CD14-positive monocyte (primary cell): ENCODE data around the gene MCCC2. TPM values are rescaled to one million over a fixed set of nuclear protein-coding genes. Genes with fewer than 3 reads are reported as not detected.

Experiments used
- DNase-seq, 3 donors: peaks; one replicate each; pipeline ENCODE4 v3.0.0-alpha.2; 2011 to 2022
- H2AFZ ChIP-seq: 2 replicates; pipeline ENCODE4 v1.6.0; 2012; ENCODE audit warnings: mild to moderate bottlenecking, low read depth, low read length, inconsistent platforms; ENCODE audit not compliant: insufficient read depth, poor library complexity, severe bottlenecking
- H3K27ac ChIP-seq, 2 donors: 1 replicate in 1 of 2; 2 replicates in 1 of 2; pipeline ENCODE4 v1.5.1; 2012 to 2013; ENCODE audit warnings: low read length in 2 of 2, control low read depth in 1 of 2, inconsistent platforms in 1 of 2, low read depth in 1 of 2, mild to moderate bottlenecking in 1 of 2
- H3K27me3 ChIP-seq, 2 donors: one replicate each; pipeline versions ENCODE4 v1.6.0 to v1.6.1; 2011 to 2013; ENCODE audit warnings: low read length in 2 of 2; ENCODE audit not compliant: control insufficient read depth in 2 of 2, insufficient read depth in 2 of 2
- H3K36me3 ChIP-seq, 2 donors: replicated peaks in 1 of 2; 1 replicate in 1 of 2; 2 replicates in 1 of 2; pipeline versions ENCODE4 v1.5.1 to v1.6.1; 2012 to 2013; ENCODE audit warnings: low read length in 2 of 2, control low read depth in 1 of 2, inconsistent platforms in 1 of 2, mild to moderate bottlenecking in 1 of 2; ENCODE audit not compliant: insufficient read depth in 2 of 2, control insufficient read depth in 1 of 2
- H3K4me1 ChIP-seq, 2 donors: 1 replicate in 1 of 2; 2 replicates in 1 of 2; pipeline versions ENCODE4 v1.5.1 to v1.6.1; 2012 to 2013; ENCODE audit warnings: low read length in 2 of 2, control low read depth in 1 of 2, inconsistent platforms in 1 of 2, mild to moderate bottlenecking in 1 of 2, moderate library complexity in 1 of 2; ENCODE audit not compliant: insufficient read depth in 2 of 2, control insufficient read depth in 1 of 2
- H3K4me2 ChIP-seq: replicated peaks from 2 replicates; pipeline ENCODE3; 2012; ENCODE audit warnings: low read length, moderate library complexity, mild to moderate bottlenecking; ENCODE audit not compliant: poor library complexity, severe bottlenecking; ENCODE audit errors: extremely low read depth
- H3K4me3 ChIP-seq, 3 experiments: fragments of 200-600 bp in 1 of 3; sonication (generic) in 1 of 3; replicated peaks in 1 of 3; 1 replicate in 2 of 3; 2 replicates in 1 of 3; pipeline ENCODE4 v1.5.1; 2011 to 2013; ENCODE audit warnings: low read length in 3 of 3, mild to moderate bottlenecking in 3 of 3, control low read depth in 2 of 3, low read depth in 2 of 3, inconsistent platforms in 1 of 3, moderate library complexity in 1 of 3
- H3K79me2 ChIP-seq: 2 replicates; pipeline ENCODE4 v1.6.0; 2012; ENCODE audit warnings: mild to moderate bottlenecking, control low read depth, inconsistent platforms, low read length, moderate library complexity; ENCODE audit not compliant: insufficient read depth
- H3K9ac ChIP-seq: 2 replicates; pipeline ENCODE4 v1.6.0; 2017; ENCODE audit warnings: low read length, mild to moderate bottlenecking; ENCODE audit not compliant: insufficient read depth, poor library complexity, severe bottlenecking
- H3K9me3 ChIP-seq, 2 donors: replicated peaks in 1 of 2; 1 replicate in 1 of 2; 2 replicates in 1 of 2; pipeline versions ENCODE4 v1.5.1 to v1.6.1; 2012 to 2013; ENCODE audit warnings: low read length in 2 of 2, control low read depth in 1 of 2; ENCODE audit not compliant: control insufficient read depth in 1 of 2, insufficient read depth in 1 of 2
- H4K20me1 ChIP-seq: 2 replicates; pipeline ENCODE4 v1.6.0; 2012; ENCODE audit warnings: mild to moderate bottlenecking, low read length, control low read depth, moderate library complexity; ENCODE audit not compliant: insufficient read depth
- H3K27ac Mint-ChIP-seq, 7 donors: one replicate each; pipeline ENCODE4 v1.8.0; 2020; ENCODE audit warnings: mild to moderate bottlenecking in 7 of 7, mixed read lengths in 7 of 7, moderate library complexity in 6 of 7, inconsistent platforms in 2 of 7
- H3K27me3 Mint-ChIP-seq, 3 donors: one replicate each; pipeline ENCODE4 v1.8.0; 2021 to 2022; ENCODE audit warnings: low read depth in 3 of 3, mild to moderate bottlenecking in 3 of 3, mixed read lengths in 3 of 3, moderate library complexity in 3 of 3, inconsistent platforms in 1 of 3
- H3K36me3 Mint-ChIP-seq, 2 donors: one replicate each; pipeline ENCODE4 v1.8.0; 2020; ENCODE audit warnings: mixed read lengths in 2 of 2, inconsistent platforms in 1 of 2, mild to moderate bottlenecking in 1 of 2
- H3K4me1 Mint-ChIP-seq: one replicate; pipeline ENCODE4 v1.8.0; 2020; ENCODE audit warnings: mild to moderate bottlenecking, mixed read lengths
- H3K4me3 Mint-ChIP-seq, 2 donors: one replicate each; pipeline ENCODE4 v1.8.0; 2020; ENCODE audit warnings: mild to moderate bottlenecking in 2 of 2, mixed read lengths in 2 of 2, moderate library complexity in 1 of 2
- H3K9me3 Mint-ChIP-seq, 7 donors: one replicate each; pipeline ENCODE4 v1.8.0; 2020 to 2022; ENCODE audit warnings: mixed read lengths in 7 of 7, mild to moderate bottlenecking in 6 of 7, moderate library complexity in 6 of 7, inconsistent platforms in 2 of 7
- whole genome bisulfite sequencing: methylation state at CpG from one replicate; pipeline ENCODE4 v1.1.5; 2013; ENCODE audit warnings: missing lambda C conversion rate; ENCODE audit not compliant: insufficient coverage; 5-methylcytosine and 5-hydroxymethylcytosine counted together
- intact Hi-C, 2 donors: fragments of 100-400 bp; cut with micrococcal nuclease; formaldehyde crosslinking; loops; one replicate each; pipeline versions ENCODE4 v1.15.0 to v1.15.1; 2023
- polyA plus RNA-seq, 3 donors: library from polyadenylated mRNA; depleted of rRNA in 1 of 3; unstranded in 2 of 3; stranded (reverse) in 1 of 3; fragments of 300-500 nt in 2 of 3; fragments of >200 nt in 1 of 3; fragmentation: Illumina TruSeq in 2 of 3; gene quantifications; 1 replicate in 2 of 3; 2 replicates in 1 of 3; pipeline ENCODE4 v1.2.3, GENCODE V29; 2012 to 2021
- TF ChIP-seq, protein P1 (sequence below): fragments of 200-600 bp; IDR thresholded peaks from one replicate; pipeline ENCODE4 v1.8.0; 2022; ENCODE audit warnings: antibody characterized with exemption, mild to moderate bottlenecking

The MCCC2 gene
- polyA plus RNA-seq, 3 donors, result 15.4 to 21.9 (median 16.5) TPM

DNA sequence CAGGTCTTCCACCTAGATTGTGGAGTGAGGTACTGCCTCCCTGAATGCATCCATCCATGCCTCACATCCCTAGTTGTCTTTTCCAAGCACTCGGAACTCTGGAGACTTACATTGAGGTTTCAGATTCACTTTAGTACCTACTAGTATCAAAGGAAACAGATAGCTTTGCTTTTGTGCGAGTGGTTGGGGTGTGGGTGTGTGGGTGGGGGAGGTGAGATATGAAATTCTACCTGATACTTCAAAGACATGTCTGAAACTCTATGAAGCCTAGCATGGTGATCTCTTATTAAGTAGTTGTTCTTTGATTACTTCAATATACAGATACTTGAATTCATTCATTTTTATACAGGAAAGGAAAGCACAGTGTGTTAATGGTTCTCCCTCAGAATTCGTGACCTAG, 64.4 kb downstream of the MCCC2 start:
- no peaks in the 10 kb centered on the region for H3K4me1 ChIP-seq
- H3K9ac ChIP-seq, result no peak overlapping the region
- DNase-seq, result no peak
- H3K27ac Mint-ChIP-seq, result no peak overlapping the region
- no CpG with 5 or more reads among the region's 3 CpGs for WGBS
- no peaks in the 10 kb centered on the region for H3K79me2 ChIP-seq
- H3K4me1 Mint-ChIP-seq, result no peaks in the 10 kb centered on the region
- H3K4me3 Mint-ChIP-seq, result no peak overlapping the region
- H3K4me3 ChIP-seq, result no peak overlapping the region
- no peaks in the 10 kb centered on the region for H4K20me1 ChIP-seq
- H3K36me3 Mint-ChIP-seq, result peaks cover 60 to 61% of the 10 kb centered on the region in 2 donors
- TF ChIP-seq, protein P1, sequence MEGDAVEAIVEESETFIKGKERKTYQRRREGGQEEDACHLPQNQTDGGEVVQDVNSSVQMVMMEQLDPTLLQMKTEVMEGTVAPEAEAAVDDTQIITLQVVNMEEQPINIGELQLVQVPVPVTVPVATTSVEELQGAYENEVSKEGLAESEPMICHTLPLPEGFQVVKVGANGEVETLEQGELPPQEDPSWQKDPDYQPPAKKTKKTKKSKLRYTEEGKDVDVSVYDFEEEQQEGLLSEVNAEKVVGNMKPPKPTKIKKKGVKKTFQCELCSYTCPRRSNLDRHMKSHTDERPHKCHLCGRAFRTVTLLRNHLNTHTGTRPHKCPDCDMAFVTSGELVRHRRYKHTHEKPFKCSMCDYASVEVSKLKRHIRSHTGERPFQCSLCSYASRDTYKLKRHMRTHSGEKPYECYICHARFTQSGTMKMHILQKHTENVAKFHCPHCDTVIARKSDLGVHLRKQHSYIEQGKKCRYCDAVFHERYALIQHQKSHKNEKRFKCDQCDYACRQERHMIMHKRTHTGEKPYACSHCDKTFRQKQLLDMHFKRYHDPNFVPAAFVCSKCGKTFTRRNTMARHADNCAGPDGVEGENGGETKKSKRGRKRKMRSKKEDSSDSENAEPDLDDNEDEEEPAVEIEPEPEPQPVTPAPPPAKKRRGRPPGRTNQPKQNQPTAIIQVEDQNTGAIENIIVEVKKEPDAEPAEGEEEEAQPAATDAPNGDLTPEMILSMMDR, result no peak
- peaks cover 30 to 65% of the 10 kb centered on the region in 2 donors for H3K36me3 ChIP-seq
- no peak overlapping the region for H3K27ac ChIP-seq
- no peaks in the 10 kb centered on the region for H3K9me3 ChIP-seq
- intact Hi-C loops, result no loop called here
- peaks cover 0 to 2% (median 0%) of the 10 kb centered on the region in 7 donors for H3K9me3 Mint-ChIP-seq
- peaks cover 0 to 3% (median 0%) of the 10 kb centered on the region in 3 donors for H3K27me3 Mint-ChIP-seq
- no peak overlapping the region for H3K4me2 ChIP-seq
- H3K27me3 ChIP-seq, result no peaks in the 10 kb centered on the region
- H2AFZ ChIP-seq, result no peak overlapping the region

DNA sequence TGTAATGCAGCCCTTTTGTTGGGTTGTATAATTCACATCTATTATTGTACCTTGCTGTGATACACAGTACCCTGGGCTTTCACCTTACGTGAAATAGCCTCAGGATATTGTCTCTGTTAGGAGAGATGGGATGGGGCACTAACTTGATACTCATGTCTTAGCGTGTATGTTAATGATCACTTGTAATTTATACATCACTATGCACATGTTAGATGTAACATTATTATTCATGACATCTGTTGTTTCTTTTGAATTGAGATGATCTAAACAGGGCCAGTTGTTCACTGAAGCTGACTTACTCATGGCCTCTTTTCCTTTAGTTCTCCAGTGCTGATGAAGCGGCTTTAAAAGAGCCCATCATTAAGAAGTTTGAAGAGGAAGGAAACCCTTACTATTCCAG, 65.2 kb downstream of the MCCC2 start:
- no peaks in the 10 kb centered on the region for H3K27me3 ChIP-seq
- H2AFZ ChIP-seq, result no peak overlapping the region
- intact Hi-C loops, result no loop called here
- no peak overlapping the region for H3K27ac ChIP-seq
- DNase-seq, result no peak
- H3K79me2 ChIP-seq, result no peaks in the 10 kb centered on the region
- TF ChIP-seq, protein P1, result no peak
- no peaks in the 10 kb centered on the region for H4K20me1 ChIP-seq
- peaks cover 63 to 65% of the 10 kb centered on the region in 2 donors for H3K36me3 Mint-ChIP-seq
- H3K4me1 Mint-ChIP-seq, result no peaks in the 10 kb centered on the region
- H3K4me1 ChIP-seq, result no peaks in the 10 kb centered on the region
- no CpG with 5 or more reads among the region's 3 CpGs for WGBS
- no peak overlapping the region for H3K4me3 ChIP-seq
- no peak overlapping the region for H3K4me2 ChIP-seq
- no peak overlapping the region for H3K27ac Mint-ChIP-seq
- no peak overlapping the region for H3K9ac ChIP-seq
- H3K9me3 ChIP-seq, result no peaks in the 10 kb centered on the region
- peaks cover 0 to 3% (median 0%) of the 10 kb centered on the region in 3 donors for H3K27me3 Mint-ChIP-seq
- H3K36me3 ChIP-seq, result peaks cover 36 to 65% of the 10 kb centered on the region in 2 donors
- no peak overlapping the region for H3K4me3 Mint-ChIP-seq
- peaks cover 0 to 2% (median 0%) of the 10 kb centered on the region in 7 donors for H3K9me3 Mint-ChIP-seq
